Measurements from ENCODE around the gene NTF3.

GRCh38 chr12:5417500-5417899 is 14.4 kb upstream of the NTF3 start:
- TF ChIP-seq CTCF (IDR thresholded peaks at IDR 0.05; ENCODE audit: low read depth, low read length): no peak
- TF ChIP-seq EZH2phosphoT487 (IDR thresholded peaks at IDR 0.05; ENCODE audit: low read depth): no peak
